Epithelial cell of esophagus (primary cell): ENCODE results near the gene ZAR1.
"Not testable (repeated sequence)": the region's sequence is repeated elsewhere in the genome, so short reads cannot be mapped to it uniquely, and the experiment has no call there.

Experiments
- DNase-seq: peaks from one replicate; pipeline ENCODE4 v3.0.0; 2010; ENCODE audit warnings: low read depth
- H3K4me3 ChIP-seq: 2 replicates; pipeline ENCODE4 v1.5.1; 2011; ENCODE audit warnings: mild to moderate bottlenecking, low read length, control low read depth
- TF ChIP-seq, protein P1 (sequence below): IDR thresholded peaks from 2 replicates; pipeline ENCODE4 v1.5.1; 2011; ENCODE audit warnings: low read depth, mild to moderate bottlenecking, low read length, control low read depth, inconsistent platforms; ENCODE audit not compliant: insufficient read depth; ENCODE audit errors: missing control alignments

Gene ZAR1, protein sequence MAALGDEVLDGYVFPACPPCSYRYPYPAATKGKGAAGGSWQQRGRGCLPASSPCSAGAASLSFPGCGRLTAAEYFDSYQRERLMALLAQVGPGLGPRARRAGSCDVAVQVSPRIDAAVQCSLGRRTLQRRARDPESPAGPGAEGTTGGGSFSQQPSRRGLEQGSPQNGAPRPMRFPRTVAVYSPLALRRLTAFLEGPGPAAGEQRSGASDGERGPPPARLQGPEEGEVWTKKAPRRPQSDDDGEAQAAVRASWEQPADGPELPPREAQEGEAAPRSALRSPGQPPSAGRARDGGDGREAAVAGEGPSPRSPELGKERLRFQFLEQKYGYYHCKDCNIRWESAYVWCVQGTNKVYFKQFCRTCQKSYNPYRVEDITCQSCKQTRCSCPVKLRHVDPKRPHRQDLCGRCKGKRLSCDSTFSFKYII

GRCh38 chr4:48490012-48490679, at the start of gene ZAR1:
Gene ZAR1, plus strand, starts transcription at chr4:48490252. Its CDS starts 40 bp downstream, at chr4:48490292.
- DNase-seq = no peak
- H3K4me3 ChIP-seq = no peak within 1 kb of the TSS
- TF ChIP-seq, protein P1, sequence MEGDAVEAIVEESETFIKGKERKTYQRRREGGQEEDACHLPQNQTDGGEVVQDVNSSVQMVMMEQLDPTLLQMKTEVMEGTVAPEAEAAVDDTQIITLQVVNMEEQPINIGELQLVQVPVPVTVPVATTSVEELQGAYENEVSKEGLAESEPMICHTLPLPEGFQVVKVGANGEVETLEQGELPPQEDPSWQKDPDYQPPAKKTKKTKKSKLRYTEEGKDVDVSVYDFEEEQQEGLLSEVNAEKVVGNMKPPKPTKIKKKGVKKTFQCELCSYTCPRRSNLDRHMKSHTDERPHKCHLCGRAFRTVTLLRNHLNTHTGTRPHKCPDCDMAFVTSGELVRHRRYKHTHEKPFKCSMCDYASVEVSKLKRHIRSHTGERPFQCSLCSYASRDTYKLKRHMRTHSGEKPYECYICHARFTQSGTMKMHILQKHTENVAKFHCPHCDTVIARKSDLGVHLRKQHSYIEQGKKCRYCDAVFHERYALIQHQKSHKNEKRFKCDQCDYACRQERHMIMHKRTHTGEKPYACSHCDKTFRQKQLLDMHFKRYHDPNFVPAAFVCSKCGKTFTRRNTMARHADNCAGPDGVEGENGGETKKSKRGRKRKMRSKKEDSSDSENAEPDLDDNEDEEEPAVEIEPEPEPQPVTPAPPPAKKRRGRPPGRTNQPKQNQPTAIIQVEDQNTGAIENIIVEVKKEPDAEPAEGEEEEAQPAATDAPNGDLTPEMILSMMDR = no peak

DNA sequence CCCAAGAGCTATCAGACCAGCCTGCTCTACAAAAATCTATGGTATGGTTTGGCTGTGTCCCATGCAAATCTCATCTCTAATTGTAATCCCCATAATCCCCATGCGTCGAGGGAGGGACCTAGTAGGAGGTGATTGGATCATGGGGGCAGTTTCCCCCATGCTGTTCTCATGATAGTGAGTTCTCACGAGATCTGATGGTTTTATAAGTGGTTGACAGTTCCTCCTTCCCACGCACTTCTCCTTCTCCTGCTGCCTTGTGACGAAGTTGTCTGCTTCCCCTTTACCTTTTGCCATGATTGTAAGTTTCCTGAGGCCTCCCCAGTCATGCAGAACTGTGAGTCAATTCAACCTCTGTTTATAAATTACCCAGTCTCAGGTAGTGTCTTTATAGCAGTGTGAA, 49.1 kb upstream of the ZAR1 start:
- H3K4me3 ChIP-seq, DNase-seq: not testable (repeated sequence)

GRCh38 chr4:48445704-48446103, 44.3 kb upstream of the ZAR1 start:
- TF ChIP-seq, protein P1 = peak; percentile 37
- peak; percentile 22 for DNase-seq
- H3K4me3 ChIP-seq = no peak overlapping the region

DNA sequence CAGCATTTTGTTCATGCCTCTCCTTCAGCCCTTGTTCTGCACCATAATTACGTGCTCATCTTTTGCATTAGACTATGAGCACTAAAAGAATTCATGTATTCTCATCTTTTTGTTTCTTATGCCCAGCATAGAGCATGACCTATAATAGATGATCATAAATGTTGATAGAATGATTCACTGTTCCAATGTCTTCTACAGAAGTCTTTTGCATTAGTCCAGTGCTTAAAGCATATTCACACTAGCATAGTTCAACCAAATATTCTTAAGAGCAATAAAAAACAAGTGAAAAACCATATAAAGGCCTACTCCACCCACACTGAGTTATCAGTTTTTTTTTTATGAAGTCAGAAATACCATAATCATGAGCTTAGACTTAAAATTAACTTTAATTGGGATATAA, 43.4 kb upstream of the ZAR1 start:
- H3K4me3 ChIP-seq = no peak overlapping the region
- no peak for DNase-seq
- TF ChIP-seq, protein P1 = no peak

DNA sequence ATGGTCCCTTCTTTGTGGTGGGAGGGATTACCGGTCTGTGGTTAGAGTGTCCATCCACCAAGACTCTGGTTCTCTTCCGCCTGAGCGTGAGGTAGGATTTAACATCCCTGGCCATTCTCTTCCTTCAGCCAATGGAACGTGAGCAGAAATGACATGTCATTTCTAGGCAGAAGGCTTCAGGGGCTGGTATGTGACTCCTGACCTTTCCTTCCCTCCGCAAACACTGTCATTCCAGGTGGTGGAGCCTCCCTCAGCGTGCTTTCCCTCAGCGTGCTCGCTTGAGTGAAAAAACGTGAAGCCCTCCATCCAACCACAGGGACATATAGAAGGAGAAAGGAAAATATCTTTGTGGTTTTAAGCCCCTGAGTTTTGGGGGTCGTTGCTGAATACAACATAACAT, 40.9 kb upstream of the ZAR1 start:
- H3K4me3 ChIP-seq = no peak overlapping the region
- no peak for DNase-seq

DNA sequence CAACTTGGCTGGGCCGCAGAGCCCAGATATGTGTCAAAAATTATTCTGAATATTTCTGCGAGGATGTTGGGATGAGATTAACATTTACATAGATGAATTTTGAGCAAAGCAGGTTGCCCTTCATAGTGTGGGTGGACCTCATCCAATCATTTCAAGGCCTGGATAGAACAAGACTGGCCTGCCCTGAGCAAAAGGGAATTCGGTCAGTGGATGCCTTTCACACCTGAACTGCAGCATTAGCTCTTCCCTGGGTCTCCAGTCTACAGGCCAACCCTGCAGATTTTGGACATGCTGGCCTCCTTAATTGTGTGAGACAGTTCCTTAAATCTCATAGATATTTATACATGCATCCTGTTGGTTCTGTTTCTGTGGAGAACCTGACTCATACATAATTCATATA, 39.3 kb upstream of the ZAR1 start:
- TF ChIP-seq, protein P1 = no peak
- DNase-seq = no peak

More for the DNA sequence above, 40.9 kb upstream of the ZAR1 start:
- TF ChIP-seq, protein P1 = no peak

GRCh38 chr4:48451656-48452055, 38.4 kb upstream of the ZAR1 start:
- not testable (repeated sequence) for H3K4me3 ChIP-seq, DNase-seq

More for the DNA sequence above, 39.3 kb upstream of the ZAR1 start:
- no peak overlapping the region for H3K4me3 ChIP-seq

- TF ChIP-seq, protein P1 = no peak
- no peak for DNase-seq
- H3K4me3 ChIP-seq = no peak overlapping the region
Measured at GRCh38 chr4:48454591-48454990, 35.5 kb upstream of the ZAR1 start.
